IMR-90 (cell line): ENCODE results near the gene TIMM44. TPM values are rescaled to one million over a fixed set of nuclear protein-coding genes. Genes with fewer than 3 reads are reported as not detected.

ENCODE experiments used
- ATAC-seq: fragments of 200-7000 bp; cut with Tn5 transposase; 2 replicates; pipeline ENCODE4 v1.9.1; 2020; ENCODE audit warnings: low read depth, mild to moderate bottlenecking, moderate library complexity
- BruUV-seq: library from RNA; stranded (reverse); fragments of 400-500 nt; replicated peaks from 2 replicates; lab custom pipeline; 2021; lab: Mats Ljungman, UMichigan
- CTCF ChIA-PET: fragments of 300-600 bp; formaldehyde crosslinking; extraction: SDS; loops from one replicate; lab custom pipeline; 2021; ENCODE audit warnings: antibody characterized with exemption; lab: Yijun Ruan, JAX
- POLR2A ChIA-PET: fragments of 300-600 bp; sonication (Branson Sonifier 250); formaldehyde crosslinking; loops from one replicate; lab custom pipeline; 2022; ENCODE audit warnings: antibody characterized with exemption; ENCODE audit not compliant: unreplicated experiment; lab: Charles Lee
- DNase-seq: peaks from one replicate; pipeline ENCODE4 v3.0.0; 2013
- H2AFZ ChIP-seq: replicated peaks from 2 replicates; pipeline ENCODE3; 2013; ENCODE audit warnings: low read length, mild to moderate bottlenecking; ENCODE audit not compliant: poor library complexity
- H2AK5ac ChIP-seq: 2 replicates; pipeline ENCODE4 v1.6.1; 2013; ENCODE audit warnings: low read depth, low read length, inconsistent platforms
- H2AK9ac ChIP-seq: replicated peaks from 2 replicates; pipeline ENCODE3; 2013; ENCODE audit warnings: mild to moderate bottlenecking, low read depth, low read length, moderate library complexity; ENCODE audit not compliant: poor library complexity
- H2BK120ac ChIP-seq: 2 replicates; pipeline ENCODE4 v1.6.1; 2013; ENCODE audit warnings: low read depth, low read length, inconsistent platforms
- H2BK15ac ChIP-seq: 3 replicates; pipeline ENCODE4 v1.6.1; 2013; ENCODE audit warnings: low read depth, low read length, inconsistent platforms
- H2BK20ac ChIP-seq: 2 replicates; pipeline ENCODE4 v1.6.1; 2013; ENCODE audit warnings: low read depth, mild to moderate bottlenecking, inconsistent platforms, low read length, moderate library complexity
- H2BK5ac ChIP-seq: 2 replicates; pipeline ENCODE4 v1.6.1; 2013; ENCODE audit warnings: mild to moderate bottlenecking, low read depth, low read length, inconsistent platforms; ENCODE audit not compliant: poor library complexity, severe bottlenecking
- H3K14ac ChIP-seq: replicated peaks from 2 replicates; pipeline ENCODE4 v1.6.1; 2013; ENCODE audit warnings: low read depth, low read length, inconsistent platforms
- H3K18ac ChIP-seq: 2 replicates; pipeline ENCODE4 v1.6.1; 2013; ENCODE audit warnings: low read depth, low read length, control low read depth
- H3K23ac ChIP-seq: 2 replicates; pipeline ENCODE4 v1.6.1; 2013; ENCODE audit warnings: low read depth, low read length, inconsistent platforms
- H3K27ac ChIP-seq: 2 replicates; pipeline ENCODE4 v1.5.1; 2013; ENCODE audit warnings: mild to moderate bottlenecking, control low read depth, low read length; ENCODE audit not compliant: insufficient read depth
- H3K27me3 ChIP-seq: 2 replicates; pipeline ENCODE4 v1.6.1; 2013; ENCODE audit warnings: low read length; ENCODE audit not compliant: control insufficient read depth, insufficient read depth
- H3K36me3 ChIP-seq: 2 replicates; pipeline ENCODE4 v1.6.1; 2013; ENCODE audit warnings: low read length, mixed read lengths; ENCODE audit not compliant: control insufficient read depth, insufficient read depth
- H3K4ac ChIP-seq: 2 replicates; pipeline ENCODE4 v1.6.1; 2013; ENCODE audit warnings: low read depth, low read length, inconsistent platforms
- H3K4me1 ChIP-seq: 2 replicates; pipeline ENCODE4 v1.6.1; 2013; ENCODE audit warnings: low read length, mixed read lengths; ENCODE audit not compliant: control insufficient read depth, insufficient read depth
- H3K4me2 ChIP-seq: 2 replicates; pipeline ENCODE4 v1.6.1; 2013; ENCODE audit warnings: low read depth, mild to moderate bottlenecking, control low read depth, low read length, moderate library complexity
- H3K4me3 ChIP-seq: 2 replicates; pipeline ENCODE4 v1.5.1; 2013; ENCODE audit warnings: low read depth, mild to moderate bottlenecking, control low read depth, low read length, moderate library complexity; ENCODE audit not compliant: insufficient read depth
- H3K56ac ChIP-seq: 2 replicates; pipeline ENCODE4 v1.6.1; 2013; ENCODE audit warnings: low read length, inconsistent platforms; ENCODE audit not compliant: insufficient read depth; ENCODE audit errors: extremely low read depth
- H3K79me1 ChIP-seq, 2 experiments: 2 replicates each; pipeline ENCODE4 v1.6.1; 2013; ENCODE audit warnings: low read length in 2 of 2, inconsistent platforms in 1 of 2, low read depth in 1 of 2
- H3K9ac ChIP-seq: 2 replicates; pipeline ENCODE4 v1.6.1; 2013; ENCODE audit warnings: low read depth, low read length, control low read depth
- H3K9me1 ChIP-seq: 2 replicates; pipeline ENCODE4 v1.6.1; 2013; ENCODE audit warnings: low read length, inconsistent platforms; ENCODE audit not compliant: insufficient read depth
- H3K9me3 ChIP-seq: 2 replicates; pipeline ENCODE4 v1.6.1; 2013; ENCODE audit warnings: low read length; ENCODE audit not compliant: control insufficient read depth, insufficient read depth
- H4K20me1 ChIP-seq: 2 replicates; pipeline ENCODE4 v1.6.1; 2013; ENCODE audit warnings: low read length, inconsistent platforms; ENCODE audit not compliant: insufficient read depth
- H4K5ac ChIP-seq: 2 replicates; pipeline ENCODE4 v1.6.1; 2013; ENCODE audit warnings: mild to moderate bottlenecking, low read depth, low read length, control low read depth
- H4K8ac ChIP-seq, 2 experiments: 2 replicates each; pipeline ENCODE4 v1.6.1; 2013; ENCODE audit warnings: low read depth in 2 of 2, low read length in 2 of 2, control low read depth in 1 of 2, inconsistent platforms in 1 of 2
- H4K91ac ChIP-seq: 2 replicates; pipeline ENCODE4 v1.6.1; 2013; ENCODE audit warnings: low read depth, low read length, inconsistent platforms; ENCODE audit not compliant: insufficient read depth
- ELK1 ChIP-seq: fragments of 150-350 bp; IDR thresholded peaks from 2 replicates; pipeline ENCODE4 v1.6.1; 2016; ENCODE audit warnings: low read depth, mild to moderate bottlenecking, low read length, moderate library complexity, borderline replicate concordance
- FOS ChIP-seq: fragments of 150-350 bp; IDR thresholded peaks from 2 replicates; pipeline ENCODE4 v1.6.1; 2016; ENCODE audit warnings: low read depth, low read length
- NFE2L2 ChIP-seq: fragments of 150-350 bp; IDR thresholded peaks from 2 replicates; pipeline ENCODE4 v1.6.1; 2016; ENCODE audit warnings: low read depth, mild to moderate bottlenecking, low read length
- RCOR1 ChIP-seq: IDR thresholded peaks from 2 replicates; pipeline ENCODE4 v1.6.1; 2012; ENCODE audit warnings: mild to moderate bottlenecking, low read length, improper control_type of control experiment; ENCODE audit not compliant: insufficient replicate concordance
- SMC3 ChIP-seq: fragments of 150-350 bp; IDR thresholded peaks from 2 replicates; pipeline ENCODE4 v1.6.1; 2016; ENCODE audit warnings: low read depth, mild to moderate bottlenecking, antibody characterized with exemption, low read length, moderate library complexity
- WGBS, 2 experiments: methylation state at CpG; one replicate each; pipeline versions ENCODE4 v1.1.5 to v1.1.7; 2013; ENCODE audit warnings: missing lambda C conversion rate in 2 of 2; ENCODE audit not compliant: insufficient read length in 1 of 2; ENCODE audit errors: extremely low coverage in 2 of 2; 5-methylcytosine and 5-hydroxymethylcytosine counted together
- dilution Hi-C: fragments of 300-500 bp; cut with HindIII; formaldehyde crosslinking; loops from one replicate; pipeline ENCODE4 v1.14.3; 2018; ENCODE audit warnings: low sequenced_read_pairs; ENCODE audit not compliant: unreplicated experiment
- in situ Hi-C: fragments of 300-500 bp; cut with MboI; formaldehyde crosslinking; loops from 3 replicates; pipeline ENCODE4 v1.14.3; 2019; ENCODE audit warnings: low sequenced_read_pairs, inconsistent platforms, mixed read lengths
- intact Hi-C: fragments of 100-400 bp; cut with micrococcal nuclease; formaldehyde crosslinking; loops from 2 replicates; pipeline ENCODE4 v1.10.0; 2022
- polyA plus RNA-seq, 3 experiments: library from polyadenylated mRNA; depleted of rRNA; stranded (reverse); fragments of >200 nt; gene quantifications; 2 replicates each; pipeline ENCODE4 v1.2.3, GENCODE V29; 2012; ENCODE audit warnings: low replicate concordance in 1 of 3
- total RNA-seq: library from RNA; depleted of rRNA; stranded (reverse); fragments of >200 nt; gene quantifications from 2 replicates; pipeline ENCODE4 v1.2.3, GENCODE V29; 2012

TIMM44 gene
- total and polyA plus RNA-seq, 2 of the 4 experiments (the other 2 are of a cell fraction) = 37.6 to 52.3 TPM

- Histone ChIP-seq H2BK5ac (no peak overlapping the region), H3K18ac (no peak overlapping the region), H2BK15ac (no peak overlapping the region), H2BK20ac (no peak overlapping the region), H3K27ac (no peak overlapping the region), H3K9ac (no peak overlapping the region), H4K5ac (no peak overlapping the region), H3K79me1 (peaks cover 38 to 69% of the 10 kb centered on the region in 2 experiments), H4K20me1 (peaks cover 93% of the 10 kb centered on the region), H3K14ac (no peak overlapping the region), H4K8ac (no peak overlapping the region), H3K23ac (no peak overlapping the region), H3K4me2 (no peak overlapping the region), H3K27me3 (no peaks in the 10 kb centered on the region), H2BK120ac (no peak overlapping the region), H2AFZ (no peak overlapping the region), H2AK5ac (no peak overlapping the region), H3K36me3 (peaks cover 73% of the 10 kb centered on the region), H3K4me1 (no peaks in the 10 kb centered on the region; the same call in 1 of the 2 replicates), H3K4me3 (no peak overlapping the region), H3K9me3 (no peaks in the 10 kb centered on the region), H2AK9ac (no peak overlapping the region), H3K4ac (no peak overlapping the region), H3K9me1 (peaks cover 11% of the 10 kb centered on the region), H3K56ac (no peak overlapping the region), H4K91ac (no peak overlapping the region)
- dilution Hi-C loops = no loop called here
- 100% methylated on average over 3 of the region's 7 CpGs; no CpG with 5 or more reads in 1 of the 2 experiments for WGBS, 2 experiments
- TF ChIP-seq RCOR1 (no peak), NFE2L2 (no peak), SMC3 (no peak), FOS (no peak), ELK1 (no peak)
- ChIA-PET POLR2A (no interaction called here), CTCF (no interaction called here)
- ATAC-seq (no peak), DNase-seq (no peak)
- no TSS peak for BruUV-seq
- intact Hi-C loops = no loop called here
- in situ Hi-C loops = no loop called here
Observed at GRCh38 chr19:7981199-7981598, 37.7 kb upstream of the TIMM44 start.
